ENCODE results near the gene KLF13. TPM values are rescaled to one million over a fixed set of nuclear protein-coding genes. Genes with fewer than 3 reads are reported as not detected.
A peak's percentile ranks its signal among the peaks of the same experiment; 100 is the strongest.

The KLF13 gene
- total RNA-seq, 2 experiments from 2014 or later: 214 to 215 TPM

DNA sequence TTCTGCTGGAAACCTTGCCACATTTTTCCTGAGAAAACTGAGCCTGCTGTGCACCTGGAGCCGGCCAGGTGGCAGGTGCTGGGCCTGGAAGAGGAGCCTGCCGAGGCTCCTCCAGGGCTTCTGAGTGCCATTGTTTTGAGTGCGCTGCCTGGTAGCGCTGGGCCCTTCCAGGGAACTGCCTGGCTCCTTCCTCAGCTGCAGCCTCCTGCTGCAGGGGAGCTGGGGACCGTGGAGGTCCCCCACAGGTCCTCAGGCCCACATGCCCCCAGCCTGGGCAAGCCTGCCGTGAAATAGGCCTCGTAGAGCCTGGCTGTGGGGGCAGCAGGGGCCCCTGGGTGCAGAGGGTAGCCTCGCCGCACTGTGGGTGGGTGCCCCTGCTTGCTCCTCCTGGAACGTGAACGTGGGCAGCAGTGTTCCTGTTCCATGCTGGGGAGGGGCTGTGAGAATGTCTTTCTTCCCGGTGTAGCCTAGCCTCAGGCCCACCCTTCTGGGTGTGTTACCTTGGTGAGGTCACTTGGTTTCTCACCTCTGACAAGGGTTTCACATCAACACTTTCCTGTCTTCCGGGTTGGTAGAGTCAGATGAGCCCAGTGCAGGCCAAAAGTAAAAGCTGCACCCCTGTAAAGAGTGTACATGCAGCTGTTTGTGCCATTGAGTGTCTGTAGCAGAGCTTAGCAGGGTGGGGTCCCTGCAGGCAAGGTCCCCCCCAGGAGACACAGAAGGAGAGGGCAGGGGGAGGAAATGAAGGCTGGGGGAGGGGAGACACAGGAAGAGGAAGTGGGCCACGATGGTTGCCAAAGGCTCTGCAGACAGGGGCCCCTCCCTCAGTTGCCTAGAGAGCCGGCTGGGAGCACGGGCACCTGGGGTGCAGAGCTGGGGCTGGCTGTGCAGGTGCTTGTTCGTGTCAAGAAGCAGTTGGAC, 34.5 kb downstream of the KLF13 start:
- peak overlapping the region; percentile 54 for H3K4me3 Mint-ChIP-seq
- H3K9me3 Mint-ChIP-seq (ENCODE audit: insufficient read depth): no peaks in the 10 kb centered on the region
- H3K36me3 Mint-ChIP-seq (ENCODE audit: low read depth): peaks cover 58% of the 10 kb centered on the region
- CTCF ChIA-PET: interaction anchor here (0.9 to 15.9 kb wide), 9 partner anchors 8 to 128 kb away, joined by 3 to 271 read pairs (median 6); partner anchors contain the start of gene KLF13
- ATAC-seq (peak; percentile 74), DNase-seq (peak; percentile 95)
- POLR2A ChIA-PET: interaction anchor here (0.6 to 8.9 kb wide), 18 partner anchors 8 to 146 kb away, joined by 3 to 90 read pairs (median 6); partner anchors contain the start of gene KLF13
- peak overlapping the region; percentile 94 for H3K27ac Mint-ChIP-seq
- peaks cover 99% of the 10 kb centered on the region for H3K4me1 Mint-ChIP-seq (ENCODE audit: low read depth)
- H3K27me3 Mint-ChIP-seq (ENCODE audit: low read depth): no peaks in the 10 kb centered on the region

GRCh38 chr15:31361764-31362515, 35.3 kb downstream of the KLF13 start:
- H3K4me3 Mint-ChIP-seq: peak overlapping the region; percentile 54
- peaks cover 51% of the 10 kb centered on the region for H3K36me3 Mint-ChIP-seq (ENCODE audit: low read depth)
- CTCF ChIA-PET: interaction anchor here (0.9 to 15.9 kb wide), 10 partner anchors 15 to 162 kb away, joined by 3 to 271 read pairs (median 5); partner anchors contain the start of gene KLF13
- peak overlapping the region; percentile 94 for H3K27ac Mint-ChIP-seq
- POLR2A ChIA-PET: interaction anchor here (0.6 to 8.9 kb wide), 18 partner anchors 9 to 147 kb away, joined by 3 to 90 read pairs (median 6); partner anchors contain the start of gene KLF13
- no peaks in the 10 kb centered on the region for H3K27me3 Mint-ChIP-seq (ENCODE audit: low read depth)
- H3K9me3 Mint-ChIP-seq (ENCODE audit: insufficient read depth): no peaks in the 10 kb centered on the region
- DNase-seq: no peak
- H3K4me1 Mint-ChIP-seq (ENCODE audit: low read depth): peaks cover 99% of the 10 kb centered on the region
- ATAC-seq: no peak

- peaks cover 99% of the 10 kb centered on the region for H3K4me1 Mint-ChIP-seq (ENCODE audit: low read depth)
- ChIA-PET CTCF (interaction anchor here (0.9 to 15.9 kb wide), 9 partner anchors 15 to 163 kb away, joined by 3 to 271 read pairs (median 5); partner anchors contain the start of gene KLF13), POLR2A (interaction anchor here (1.4 to 8.9 kb wide), 5 partner anchors 10 to 148 kb away, joined by 6 to 90 read pairs (median 9); no protein-coding TSS in a partner anchor)
Observed at GRCh38 chr15:31362886-31363285, 36.3 kb downstream of the KLF13 start.

DNA sequence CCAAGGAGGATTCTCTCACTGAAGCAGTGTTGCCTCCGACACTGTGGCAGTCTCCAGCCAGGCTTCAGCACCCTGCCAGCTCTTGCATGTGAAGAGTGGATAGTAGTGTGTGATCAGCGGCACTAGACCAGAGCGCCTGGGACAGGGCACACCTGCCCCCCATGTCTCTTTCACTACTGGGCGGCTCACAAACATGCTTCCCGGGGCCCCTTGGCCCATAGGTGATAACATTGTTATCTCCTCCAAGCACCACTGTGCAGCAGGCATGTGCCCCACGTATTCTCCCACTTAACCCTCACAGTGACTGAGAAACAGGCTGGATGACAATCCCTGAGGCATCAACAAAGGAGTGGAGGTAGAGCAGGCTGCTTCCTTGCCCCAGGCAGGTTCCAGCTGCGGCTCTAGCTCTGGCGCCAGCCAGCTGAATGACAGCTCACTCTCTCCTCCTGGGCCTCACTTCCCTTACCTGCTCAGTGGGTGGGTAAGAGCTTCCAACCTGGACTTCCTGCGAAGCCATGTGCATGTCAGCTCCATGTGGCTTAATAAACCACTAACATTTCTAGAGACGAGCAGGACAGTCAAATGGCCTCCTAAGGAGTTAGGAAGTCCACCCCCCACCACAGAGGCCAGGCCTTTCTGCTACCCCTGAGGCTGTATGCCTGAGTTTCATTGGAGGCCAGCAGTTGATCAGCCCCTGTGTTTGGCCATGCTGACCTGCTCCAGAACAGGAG, 37.8 kb downstream of the KLF13 start:
- H3K27ac Mint-ChIP-seq: peak overlapping the region; percentile 94
- H3K9me3 Mint-ChIP-seq (ENCODE audit: insufficient read depth): no peaks in the 10 kb centered on the region
- peaks cover 99% of the 10 kb centered on the region for H3K4me1 Mint-ChIP-seq (ENCODE audit: low read depth)
- peak overlapping the region; percentile 54 for H3K4me3 Mint-ChIP-seq
- DNase-seq: peak; percentile 51
- no peak for ATAC-seq
- no peaks in the 10 kb centered on the region for H3K27me3 Mint-ChIP-seq (ENCODE audit: low read depth)
- CTCF ChIA-PET: interaction anchor here (0.9 to 15.9 kb wide), 16 partner anchors 8 to 163 kb away, joined by 3 to 271 read pairs (median 11); no protein-coding TSS in a partner anchor
- H3K36me3 Mint-ChIP-seq (ENCODE audit: low read depth): peaks cover 47% of the 10 kb centered on the region
- POLR2A ChIA-PET: interaction anchor here (1.4 to 4.5 kb wide), 6 partner anchors 11 to 108 kb away, joined by 3 to 92 read pairs (median 14); partner anchors contain the start of gene KLF13

More at GRCh38 chr15:31362886-31363285, 36.3 kb downstream of the KLF13 start:
- Mint-ChIP-seq H3K27ac (peak overlapping the region; percentile 94), H3K9me3 (ENCODE audit: insufficient read depth) (no peaks in the 10 kb centered on the region), H3K36me3 (ENCODE audit: low read depth) (peaks cover 48% of the 10 kb centered on the region), H3K27me3 (ENCODE audit: low read depth) (no peaks in the 10 kb centered on the region), H3K4me3 (peak overlapping the region; percentile 54)
- ATAC-seq: no peak
- DNase-seq: no peak

DNA sequence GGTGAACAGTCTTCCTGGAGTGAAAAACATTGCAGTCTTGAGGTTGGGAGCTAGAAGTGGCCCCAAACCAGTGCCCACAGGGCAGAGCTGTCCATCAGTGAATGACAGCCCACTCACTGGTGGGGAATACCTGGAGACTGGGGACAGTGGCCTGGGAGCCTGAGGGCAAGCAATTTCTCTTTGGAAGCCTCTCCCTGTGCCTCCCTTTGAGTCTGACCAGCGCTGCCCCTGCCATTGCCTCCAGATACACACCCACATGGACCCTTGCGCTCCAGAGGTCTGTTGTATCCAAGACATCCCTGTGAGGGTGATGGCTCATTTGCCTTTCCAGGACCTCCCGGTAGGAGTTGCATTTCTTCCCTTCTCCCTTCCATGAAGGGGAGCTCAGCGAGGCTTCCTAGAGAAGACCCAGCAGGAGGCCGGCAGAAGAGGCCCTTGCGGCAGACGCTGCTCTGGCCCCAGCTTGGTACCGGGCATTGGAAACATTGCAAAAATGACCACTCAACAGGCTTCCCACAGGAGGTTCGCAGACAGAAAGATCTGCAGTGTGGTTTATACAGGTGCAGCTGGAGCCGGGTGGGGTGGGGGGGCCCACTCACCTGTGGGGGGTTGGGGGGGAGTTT, 38.5 kb downstream of the KLF13 start:
- Mint-ChIP-seq H3K36me3 (ENCODE audit: low read depth) (peaks cover 47% of the 10 kb centered on the region), H3K27ac (peak overlapping the region; percentile 94), H3K9me3 (ENCODE audit: insufficient read depth) (peaks cover 3% of the 10 kb centered on the region), H3K4me3 (peak overlapping the region; percentile 54), H3K4me1 (ENCODE audit: low read depth) (peaks cover 99% of the 10 kb centered on the region), H3K27me3 (ENCODE audit: low read depth) (no peaks in the 10 kb centered on the region)
- ChIA-PET POLR2A (interaction anchor here (0.9 to 4.5 kb wide), 12 partner anchors 9 to 119 kb away, joined by 3 to 92 read pairs (median 9); partner anchors contain the start of gene KLF13), CTCF (interaction anchor here (0.6 to 15.9 kb wide), 32 partner anchors 8 to 164 kb away, joined by 3 to 271 read pairs (median 5); no protein-coding TSS in a partner anchor)
- ATAC-seq: no peak
- DNase-seq: no peak

DNA sequence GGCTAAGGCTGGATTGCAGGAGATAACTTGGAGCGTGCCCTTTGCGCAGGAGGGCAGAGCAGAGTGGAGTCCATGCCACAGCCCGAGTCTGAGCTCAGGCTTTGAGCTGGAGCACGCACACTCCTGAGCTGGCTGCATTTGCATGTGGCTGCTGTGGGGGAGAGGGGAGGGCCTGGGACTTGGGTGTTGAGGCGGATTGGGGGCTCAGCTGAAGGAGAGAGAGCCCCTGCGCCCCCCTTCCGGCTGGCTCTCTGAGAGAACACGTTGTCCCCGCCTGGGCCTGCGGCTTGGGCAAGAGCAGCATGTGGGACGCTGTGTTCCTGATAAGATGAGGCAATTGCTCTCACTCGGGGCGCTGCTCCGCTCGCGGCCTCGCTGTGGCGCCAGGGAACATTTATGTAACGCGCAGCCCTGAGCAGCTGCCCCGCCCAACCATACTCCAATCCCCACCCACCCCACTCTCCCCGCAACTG, 39.1 kb downstream of the KLF13 start:
- H3K9me3 Mint-ChIP-seq (ENCODE audit: insufficient read depth): peaks cover 3% of the 10 kb centered on the region
- CTCF ChIA-PET: interaction anchor here (0.6 to 15.9 kb wide), 32 partner anchors 9 to 164 kb away, joined by 3 to 271 read pairs (median 5); no protein-coding TSS in a partner anchor
- ATAC-seq (peak; percentile 63), DNase-seq (peak; percentile 91)
- peak overlapping the region; percentile 54 for H3K4me3 Mint-ChIP-seq
- POLR2A ChIA-PET: interaction anchor here (0.6 to 4.5 kb wide), 14 partner anchors 9 to 123 kb away, joined by 3 to 92 read pairs (median 8); partner anchors contain the start of gene KLF13
- H3K27ac Mint-ChIP-seq: peak overlapping the region; percentile 94
- H3K4me1 Mint-ChIP-seq (ENCODE audit: low read depth): peaks cover 99% of the 10 kb centered on the region
- H3K36me3 Mint-ChIP-seq (ENCODE audit: low read depth): peaks cover 48% of the 10 kb centered on the region
- no peaks in the 10 kb centered on the region for H3K27me3 Mint-ChIP-seq (ENCODE audit: low read depth)

- POLR2A ChIA-PET: interaction anchor here (0.6 to 4.5 kb wide), 15 partner anchors 10 to 122 kb away, joined by 3 to 92 read pairs (median 8); partner anchors contain the start of gene KLF13
- no peak for ATAC-seq
- H3K4me3 Mint-ChIP-seq: peak overlapping the region; percentile 54
- CTCF ChIA-PET: interaction anchor here (0.6 to 15.9 kb wide), 26 partner anchors 9 to 165 kb away, joined by 3 to 271 read pairs (median 8); partner anchors contain the start of gene KLF13
- peak overlapping the region; percentile 94 for H3K27ac Mint-ChIP-seq
- no peaks in the 10 kb centered on the region for H3K27me3 Mint-ChIP-seq (ENCODE audit: low read depth)
- H3K4me1 Mint-ChIP-seq (ENCODE audit: low read depth): peaks cover 100% of the 10 kb centered on the region
- peaks cover 3% of the 10 kb centered on the region for H3K9me3 Mint-ChIP-seq (ENCODE audit: insufficient read depth)
- peak; percentile 35 for DNase-seq
- H3K36me3 Mint-ChIP-seq (ENCODE audit: low read depth): peaks cover 53% of the 10 kb centered on the region
Observed at GRCh38 chr15:31366169-31366734, 39.6 kb downstream of the KLF13 start.

- CTCF ChIA-PET: interaction anchor here (0.9 to 15.9 kb wide), 17 partner anchors 10 to 166 kb away, joined by 3 to 271 read pairs (median 11); partner anchors contain the start of gene KLF13
- H3K36me3 Mint-ChIP-seq (ENCODE audit: low read depth): peaks cover 59% of the 10 kb centered on the region
- peak overlapping the region; percentile 94 for H3K27ac Mint-ChIP-seq
- peaks cover 96% of the 10 kb centered on the region for H3K4me1 Mint-ChIP-seq (ENCODE audit: low read depth)
- POLR2A ChIA-PET: interaction anchor here (1.0 to 4.5 kb wide), 11 partner anchors 11 to 116 kb away, joined by 3 to 92 read pairs (median 8); no protein-coding TSS in a partner anchor
- H3K27me3 Mint-ChIP-seq (ENCODE audit: low read depth): no peaks in the 10 kb centered on the region
- peak overlapping the region; percentile 54 for H3K4me3 Mint-ChIP-seq
- peaks cover 3% of the 10 kb centered on the region for H3K9me3 Mint-ChIP-seq (ENCODE audit: insufficient read depth)
- peak; percentile 4 for ATAC-seq
- DNase-seq: no peak
Observed at GRCh38 chr15:31367021-31367729, 40.5 kb downstream of the KLF13 start.

GRCh38 chr15:31367730-31368344, 41.2 kb downstream of the KLF13 start:
- POLR2A ChIA-PET: interaction anchor here (0.6 to 4.5 kb wide), 7 partner anchors 11 to 131 kb away, joined by 3 to 92 read pairs (median 8); no protein-coding TSS in a partner anchor
- H3K27ac Mint-ChIP-seq: peak overlapping the region; percentile 94
- DNase-seq (peak; percentile 77), ATAC-seq (peak; percentile 45)
- CTCF ChIA-PET: interaction anchor here (0.7 to 15.9 kb wide), 11 partner anchors 10 to 153 kb away, joined by 3 to 271 read pairs (median 21); no protein-coding TSS in a partner anchor
- peaks cover 94% of the 10 kb centered on the region for H3K4me1 Mint-ChIP-seq (ENCODE audit: low read depth)
- peaks cover 3% of the 10 kb centered on the region for H3K9me3 Mint-ChIP-seq (ENCODE audit: insufficient read depth)
- no peaks in the 10 kb centered on the region for H3K27me3 Mint-ChIP-seq (ENCODE audit: low read depth)
- peak overlapping the region; percentile 54 for H3K4me3 Mint-ChIP-seq
- peaks cover 63% of the 10 kb centered on the region for H3K36me3 Mint-ChIP-seq (ENCODE audit: low read depth)
